ENCODE results near the gene DSCAML1.

DSCAML1 gene

DNA sequence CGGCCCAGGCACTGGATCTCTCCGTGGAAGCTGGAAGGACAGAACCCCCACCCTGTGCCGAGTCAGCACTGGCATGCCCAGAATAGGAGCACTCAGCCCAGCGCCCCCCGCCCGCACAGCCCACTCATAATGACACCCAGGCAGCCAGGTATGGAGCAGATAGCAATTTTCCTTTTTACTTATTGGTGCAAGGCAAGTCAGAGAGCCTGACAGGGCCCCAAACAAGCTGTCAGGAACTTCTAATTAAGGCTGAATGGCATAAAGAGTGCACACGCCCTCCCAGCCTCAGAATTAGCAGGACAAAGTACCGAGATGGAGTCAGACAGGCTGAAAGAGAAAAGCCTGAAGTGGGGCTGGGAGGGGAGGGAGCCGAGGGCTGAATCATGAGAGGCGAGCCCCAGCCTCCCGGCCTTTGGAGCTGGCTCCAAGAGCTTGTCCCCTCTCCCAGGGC, 76.9 kb downstream of the DSCAML1 start:
- no peak for DNase-seq

DNA sequence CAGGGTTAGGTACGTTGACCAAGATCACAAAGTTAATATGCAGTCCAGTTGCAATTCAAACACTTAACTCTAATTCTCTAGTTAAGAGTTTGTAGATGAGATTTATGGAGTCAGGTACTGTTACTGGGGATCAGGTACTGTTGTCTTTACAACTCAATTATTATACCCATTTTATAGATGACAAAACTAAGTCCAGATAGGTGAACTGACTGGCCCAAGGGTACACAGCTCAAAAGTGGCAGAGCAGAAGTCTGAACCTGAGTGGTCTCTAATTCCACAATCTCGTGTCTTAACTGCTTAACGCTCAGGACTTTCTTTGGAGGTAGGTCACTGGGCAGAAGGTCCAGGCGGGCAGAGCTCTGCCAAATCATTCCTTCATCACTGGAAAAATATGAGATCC, 77.5 kb downstream of the DSCAML1 start:
- no peak for DNase-seq

DNA sequence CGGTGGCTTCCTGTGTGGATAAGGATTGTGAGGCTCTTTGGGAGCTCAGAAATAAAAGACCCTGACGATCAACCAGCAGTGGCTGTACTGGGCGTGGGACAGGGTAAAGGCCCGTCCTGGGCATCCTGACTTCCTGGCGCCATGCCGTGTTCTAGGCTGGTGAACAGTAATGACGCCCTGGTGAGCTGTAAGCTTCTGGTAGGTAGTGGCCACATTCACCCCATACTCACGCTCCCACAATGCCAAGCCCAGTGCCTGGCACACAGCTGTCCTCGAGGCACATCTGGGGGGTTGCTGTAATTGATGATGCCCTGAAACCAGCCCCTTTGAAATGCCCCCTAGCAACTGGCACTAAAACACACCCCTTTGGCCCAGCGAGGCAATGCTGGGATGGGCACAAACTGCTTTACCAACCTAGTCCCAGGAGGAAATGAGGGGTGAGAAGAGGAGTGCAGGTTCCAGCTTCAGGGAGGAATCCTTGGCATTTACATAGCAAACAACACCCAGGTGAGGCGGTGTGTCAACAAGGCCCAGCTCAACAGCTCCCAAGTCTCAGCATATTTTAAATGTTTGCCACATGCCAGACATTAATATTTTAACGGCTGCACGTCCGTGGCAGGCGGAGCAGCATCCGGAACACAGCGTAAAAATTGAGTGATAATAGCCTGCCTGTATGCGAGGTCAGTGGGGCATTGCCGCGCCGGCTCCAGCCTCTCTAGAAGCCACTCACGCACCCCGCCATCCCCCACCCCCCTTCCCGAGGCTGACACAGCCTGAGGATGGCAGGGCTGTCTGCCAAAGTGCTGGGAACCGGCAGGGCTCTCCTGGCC, 79.3 kb downstream of the DSCAML1 start:
- no peak for DNase-seq

DNA sequence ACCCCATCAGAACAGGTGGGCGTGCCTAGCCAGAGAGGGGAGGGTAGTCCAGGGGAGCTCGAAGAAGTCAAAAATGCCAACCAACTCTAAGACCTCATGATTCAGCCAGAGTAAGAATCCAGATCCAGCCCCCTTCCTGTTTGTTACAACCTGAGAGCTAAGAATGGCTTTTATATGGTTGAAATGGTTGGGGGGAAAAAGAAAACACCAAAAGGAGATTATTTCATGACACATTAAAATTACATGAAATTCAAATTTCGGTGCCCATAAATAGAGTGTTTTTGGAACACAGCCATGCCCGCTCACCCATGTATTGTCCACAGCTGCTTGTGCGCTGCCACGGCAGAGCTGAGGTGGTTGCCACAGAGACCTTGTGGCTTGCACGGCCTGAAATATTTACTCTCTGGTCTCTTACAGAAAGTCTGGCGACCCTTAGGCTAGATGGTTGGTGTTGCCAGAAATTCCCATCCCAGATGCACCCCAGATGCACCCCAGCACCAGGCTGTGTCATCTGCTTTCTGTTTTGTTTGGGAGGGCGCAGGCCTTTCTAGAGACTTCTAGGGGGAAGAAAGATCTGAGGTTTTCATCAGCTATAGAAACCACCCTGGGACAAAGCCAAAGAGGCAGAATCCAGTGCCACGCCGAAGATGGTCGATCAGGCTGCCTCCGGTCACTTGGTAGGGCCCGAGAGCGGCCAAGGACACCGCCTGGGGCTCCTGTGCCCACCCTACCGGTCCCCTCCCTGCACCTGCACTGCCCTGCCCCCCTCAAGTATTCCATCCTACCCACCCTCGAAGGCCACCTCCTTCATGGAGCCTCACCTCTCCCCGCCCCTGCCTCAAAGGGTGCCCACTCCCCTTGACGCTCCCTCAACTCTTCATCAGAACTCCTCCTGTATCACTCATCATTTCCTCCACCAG, 80.2 kb downstream of the DSCAML1 start:
- no peak for DNase-seq

DNA sequence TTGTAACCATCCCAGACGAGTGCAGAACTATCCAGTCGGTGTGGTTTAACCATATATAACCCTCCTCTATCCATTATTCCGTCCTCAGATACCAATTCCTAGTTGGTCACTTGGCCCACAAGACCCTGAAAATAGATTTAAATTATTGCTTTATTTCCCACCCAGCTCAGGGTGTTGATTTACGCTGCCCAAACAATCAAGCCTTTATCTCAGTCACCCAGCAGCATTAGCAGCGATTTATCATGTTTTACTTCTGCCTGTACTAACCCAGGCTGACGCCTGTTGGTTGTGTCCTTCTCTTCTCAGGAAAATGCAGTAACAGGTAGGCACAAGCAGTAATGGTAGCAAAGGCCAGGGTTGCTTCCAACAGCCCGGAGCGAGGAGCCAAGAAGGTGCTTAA, 81.2 kb downstream of the DSCAML1 start:
- DNase-seq: no peak

DNA sequence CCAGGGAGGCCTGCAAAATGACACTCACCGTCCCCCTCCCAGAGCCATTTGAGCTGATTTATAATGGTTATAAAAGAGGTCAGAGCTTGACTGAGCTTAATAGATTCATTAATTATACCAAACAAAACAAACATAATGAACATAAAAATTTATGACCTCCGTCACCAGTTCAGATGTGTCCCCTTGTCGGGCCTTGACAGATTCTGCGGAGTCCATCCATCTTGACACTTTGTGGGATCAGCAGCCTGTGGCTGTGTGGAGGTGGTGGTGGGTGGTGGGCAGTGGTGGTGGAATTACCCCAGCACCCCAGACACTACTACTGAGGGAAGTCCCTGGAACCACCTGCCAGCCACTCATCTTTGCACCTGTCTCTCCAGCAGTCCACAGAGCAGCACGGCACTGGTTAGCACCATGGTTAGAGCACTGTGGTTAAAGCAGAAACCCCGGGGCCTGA, 83.5 kb downstream of the DSCAML1 start:
- no peak for DNase-seq

DNA sequence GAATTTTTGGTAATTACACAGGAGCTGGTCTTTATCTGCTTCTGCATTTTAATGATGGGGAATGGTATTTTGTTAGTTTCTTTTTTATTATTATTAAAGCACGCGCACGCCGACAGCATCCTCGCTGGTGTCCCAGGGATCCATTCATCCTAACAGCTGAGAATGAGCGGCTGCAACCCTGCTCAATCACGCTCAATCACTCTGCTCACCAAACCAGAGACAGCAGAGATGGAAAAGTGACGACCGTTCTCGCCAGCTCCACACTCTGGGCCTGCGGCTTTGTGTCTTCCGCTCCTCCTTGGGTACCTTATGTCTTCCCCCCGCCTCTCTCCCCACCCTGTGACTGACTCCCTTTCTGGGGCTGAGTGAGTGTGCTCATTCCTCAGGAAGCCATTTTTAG, 84.5 kb downstream of the DSCAML1 start:
- DNase-seq: no peak

DNA sequence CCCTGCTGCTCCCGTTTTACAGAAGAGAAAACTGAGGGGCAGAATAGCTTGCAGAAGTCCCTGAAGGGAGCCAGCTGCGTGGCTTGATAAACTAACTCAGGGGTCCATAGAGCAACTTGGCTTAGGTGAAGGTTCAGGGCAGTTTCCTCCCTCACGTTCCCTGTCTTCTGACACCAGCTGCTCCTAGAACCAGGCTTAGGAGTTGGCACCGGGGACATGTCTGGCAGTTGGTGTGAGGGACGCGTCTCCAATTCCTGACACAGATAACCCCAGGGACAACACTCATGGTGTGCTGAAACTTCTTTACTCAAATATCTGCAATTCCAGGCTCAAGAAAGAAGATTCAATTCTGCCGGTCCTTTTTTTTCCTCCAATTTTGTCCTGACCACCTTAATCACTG, 85.7 kb downstream of the DSCAML1 start:
- DNase-seq: no peak

DNA sequence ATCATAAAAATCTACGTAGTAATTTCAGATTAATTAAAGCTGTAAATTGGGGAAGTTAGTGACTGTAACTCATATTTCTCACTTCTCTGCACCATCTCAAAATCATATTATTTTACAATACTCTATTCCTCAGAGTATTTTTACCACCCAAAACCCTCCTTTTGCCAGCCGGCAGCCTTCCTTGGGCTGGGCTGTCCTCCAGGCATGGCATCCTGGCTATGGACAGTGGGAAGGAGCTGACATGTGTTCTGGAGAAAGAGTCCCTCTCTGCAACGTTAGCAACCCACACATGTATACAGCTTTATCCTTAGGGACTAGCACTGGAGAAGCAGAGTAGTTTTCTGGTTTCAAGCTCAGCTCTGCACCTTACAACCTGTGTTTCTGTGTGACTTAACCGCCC, 86.8 kb downstream of the DSCAML1 start:
- DNase-seq: no peak

DNA sequence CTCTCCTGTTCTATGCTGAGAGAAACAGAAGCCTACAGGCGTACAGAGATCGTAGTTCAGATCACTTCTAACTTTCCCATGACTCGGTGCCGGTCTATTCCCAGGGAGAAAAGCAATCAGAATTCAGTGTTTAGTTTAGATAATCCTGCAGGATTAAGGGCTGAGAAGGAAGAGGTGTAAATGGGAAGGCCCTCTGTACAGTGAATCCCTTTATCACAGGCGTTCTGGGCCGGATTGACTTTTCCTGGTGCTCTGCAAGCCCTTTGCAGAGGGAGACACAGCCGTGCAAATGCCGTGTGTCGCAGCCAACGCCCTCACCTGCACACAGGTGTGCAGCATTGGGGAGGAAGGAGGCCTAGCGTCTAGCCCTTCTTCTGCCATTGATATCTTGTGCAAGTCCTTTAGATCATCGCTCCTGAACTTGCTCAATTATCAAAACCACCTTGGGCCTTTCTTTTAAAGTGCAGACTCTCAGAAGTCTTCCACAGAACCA, 90.6 kb downstream of the DSCAML1 start:
- DNase-seq: no peak

DNA sequence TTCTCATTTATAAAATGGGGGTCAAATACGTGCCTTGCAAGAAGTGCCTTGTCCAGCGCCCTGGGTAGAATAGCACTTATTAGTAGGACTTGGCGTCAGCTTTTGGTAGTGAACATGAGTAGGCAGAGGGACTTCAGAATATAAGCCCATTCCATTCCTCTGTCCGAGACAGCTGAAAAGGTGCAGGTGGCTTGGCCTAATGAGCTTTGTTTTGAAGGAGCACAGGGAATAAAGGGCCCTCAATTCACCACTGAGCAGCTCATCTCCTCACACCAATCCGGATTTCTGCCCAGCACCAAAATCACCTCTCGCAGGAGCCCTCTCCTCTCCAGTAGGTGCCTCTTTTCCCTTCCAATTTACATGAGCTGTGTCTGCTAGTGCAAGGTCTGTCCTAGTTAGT, 91.2 kb downstream of the DSCAML1 start:
- no peak for DNase-seq

DNA sequence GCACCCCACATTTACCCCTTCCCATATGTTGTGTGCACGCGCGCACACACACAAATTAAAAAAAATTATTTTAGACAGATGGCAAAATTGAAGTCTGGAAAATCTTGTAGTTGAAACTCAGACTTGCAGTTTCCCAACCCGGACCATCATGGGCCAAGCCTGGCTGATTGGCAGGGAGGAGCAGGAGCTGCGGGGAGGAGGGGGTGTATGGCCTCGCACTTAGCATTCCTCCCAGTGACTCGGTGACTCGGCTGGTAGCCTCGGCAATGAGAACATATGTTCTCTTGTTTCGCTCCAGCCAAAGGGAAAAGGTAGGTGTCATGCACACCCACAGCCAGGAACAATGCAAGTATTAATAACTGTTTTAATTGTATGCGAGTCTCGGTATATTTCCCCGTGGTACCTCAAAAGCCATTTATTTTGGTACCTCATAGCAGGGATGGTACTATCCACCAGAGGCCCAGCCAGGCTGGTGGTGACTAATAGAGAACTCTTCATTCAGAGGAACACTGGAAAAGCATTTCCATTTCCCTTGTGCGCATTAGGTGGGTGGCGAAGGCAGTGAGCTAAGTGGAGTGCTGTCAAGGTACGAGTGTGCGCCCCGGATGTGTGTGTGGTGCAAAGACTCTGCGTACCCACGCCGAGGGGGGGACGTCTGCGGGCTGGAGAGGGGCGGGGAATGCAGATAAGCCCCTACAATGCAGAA, 92.5 kb downstream of the DSCAML1 start:
- DNase-seq: no peak

DNA sequence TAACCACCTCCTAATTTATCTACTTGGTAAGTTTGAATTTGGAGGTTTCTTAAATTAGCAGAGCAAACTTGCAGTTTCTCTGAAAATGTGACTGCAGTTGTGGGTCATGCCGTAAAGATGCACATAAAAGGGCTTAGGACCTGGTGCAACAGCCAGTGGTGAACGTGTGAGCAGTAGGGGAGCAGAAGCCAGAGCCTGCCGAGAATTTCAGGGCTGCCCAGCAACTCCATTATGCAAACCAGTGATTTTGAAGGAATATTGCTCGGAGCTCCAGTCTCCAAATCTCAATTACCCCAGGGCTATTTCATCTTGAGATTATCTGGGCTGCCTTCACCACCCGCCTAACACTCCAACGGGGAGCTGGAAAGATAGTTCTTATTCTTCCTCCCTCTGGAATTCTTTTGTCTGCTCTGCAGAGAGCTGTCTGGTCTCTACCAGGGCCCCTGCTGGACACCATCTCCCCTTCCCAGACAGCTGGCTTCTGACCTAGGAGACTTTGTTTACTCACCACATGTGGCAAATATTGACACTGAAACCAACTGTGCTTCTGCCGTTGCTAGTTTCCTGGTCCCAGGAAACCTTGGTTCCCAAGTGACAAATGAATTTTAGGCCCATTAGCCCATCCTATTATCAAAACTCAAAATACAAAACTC, 93.9 kb downstream of the DSCAML1 start:
- no peak for DNase-seq

DNA sequence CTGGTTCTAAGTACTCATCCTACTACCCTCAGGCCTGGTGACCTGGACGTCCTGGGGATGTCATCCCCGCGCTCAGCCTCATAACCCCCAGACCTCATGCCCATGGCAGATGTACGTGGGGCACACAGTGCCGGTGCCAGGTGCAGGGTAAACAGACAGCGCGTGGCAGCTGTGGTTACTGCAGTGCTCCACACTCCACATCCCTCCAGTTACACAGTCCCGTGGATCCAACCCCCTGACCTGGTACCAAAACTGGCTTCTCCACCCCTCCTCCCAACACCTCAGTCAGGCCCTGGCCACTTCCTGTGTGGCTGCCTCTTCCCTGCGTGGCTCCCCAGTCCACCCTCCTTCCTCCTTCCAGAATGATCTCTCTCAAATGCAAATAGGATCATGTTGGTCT, 95.2 kb downstream of the DSCAML1 start:
- no peak for DNase-seq

DNA sequence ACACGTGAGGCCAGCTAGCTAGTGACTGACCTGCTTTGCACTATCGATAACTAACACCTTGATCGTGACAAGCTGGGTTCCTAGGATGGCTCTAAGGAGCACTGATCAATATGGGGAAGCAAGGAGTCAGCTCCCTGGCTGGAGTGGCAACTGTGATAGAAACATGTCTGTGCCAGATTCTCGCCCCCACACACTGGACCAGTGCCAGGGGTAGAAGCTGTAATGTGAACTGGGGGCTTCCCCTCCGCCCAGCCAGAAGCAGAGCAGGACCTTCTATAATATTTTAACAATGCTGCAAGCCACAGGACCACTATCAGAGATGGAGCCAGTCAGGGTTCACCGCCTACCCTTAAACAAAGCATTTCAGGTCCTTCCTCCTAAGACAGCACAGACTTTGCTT, 96.5 kb downstream of the DSCAML1 start:
- DNase-seq: no peak

DNA sequence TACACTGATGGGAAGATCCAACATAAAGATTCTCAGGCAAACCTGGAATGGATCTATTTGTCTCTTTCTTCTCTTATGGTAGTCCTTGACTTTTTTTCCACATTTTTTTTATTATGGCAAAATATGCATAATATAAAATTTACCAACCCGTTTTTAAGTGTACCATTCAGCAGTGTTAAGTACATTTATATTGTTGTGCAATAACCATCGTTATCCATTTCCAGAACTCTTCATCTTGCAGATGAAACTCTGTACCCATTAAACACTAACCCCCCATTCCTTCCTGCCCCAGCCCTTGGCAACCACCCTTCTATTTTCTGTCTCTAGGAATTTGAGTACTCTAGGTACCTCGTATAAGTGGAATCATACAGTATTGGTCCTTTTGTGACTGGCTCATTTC, 99.7 kb downstream of the DSCAML1 start:
- DNase-seq: no peak

DNA sequence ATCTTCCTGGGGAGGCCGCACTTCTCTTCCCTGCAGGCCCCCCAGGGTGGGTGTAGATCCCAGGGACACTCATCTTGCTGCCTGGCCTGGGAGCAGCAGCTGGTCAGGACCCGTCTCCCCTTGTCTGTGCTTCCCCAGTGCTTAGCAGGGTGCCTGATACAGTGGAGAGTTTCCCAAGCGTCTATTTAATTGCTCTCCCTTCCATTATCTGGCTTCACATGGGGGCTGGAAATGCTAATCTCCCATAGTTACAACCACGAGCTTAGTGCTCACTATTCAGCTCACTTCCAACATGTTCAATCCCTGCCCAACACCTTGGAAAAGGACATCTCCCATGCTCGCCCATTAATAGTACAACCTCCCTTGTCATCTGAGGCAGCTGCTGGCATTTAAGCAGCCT, 100.5 kb downstream of the DSCAML1 start:
- DNase-seq: no peak

DNA sequence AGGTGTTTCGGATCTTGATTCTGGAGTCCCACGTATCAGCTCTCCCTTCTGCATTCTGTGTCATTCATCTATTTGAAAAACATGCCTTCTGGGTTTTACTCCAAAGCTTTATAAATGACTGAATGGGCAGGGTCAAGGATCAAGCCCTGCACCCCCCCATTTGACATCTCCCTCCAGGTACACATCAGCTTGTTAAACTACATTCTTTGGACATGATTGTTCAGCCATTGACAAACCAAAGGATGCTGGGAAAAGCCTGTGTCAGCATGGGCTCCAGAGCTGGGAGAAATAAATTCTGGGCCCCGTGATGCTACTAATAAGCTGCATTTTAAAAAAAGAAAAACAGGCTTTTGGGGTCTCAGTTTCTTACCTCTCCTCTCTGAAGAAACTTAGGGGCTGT, 103.7 kb downstream of the DSCAML1 start:
- no peak for DNase-seq

DNA sequence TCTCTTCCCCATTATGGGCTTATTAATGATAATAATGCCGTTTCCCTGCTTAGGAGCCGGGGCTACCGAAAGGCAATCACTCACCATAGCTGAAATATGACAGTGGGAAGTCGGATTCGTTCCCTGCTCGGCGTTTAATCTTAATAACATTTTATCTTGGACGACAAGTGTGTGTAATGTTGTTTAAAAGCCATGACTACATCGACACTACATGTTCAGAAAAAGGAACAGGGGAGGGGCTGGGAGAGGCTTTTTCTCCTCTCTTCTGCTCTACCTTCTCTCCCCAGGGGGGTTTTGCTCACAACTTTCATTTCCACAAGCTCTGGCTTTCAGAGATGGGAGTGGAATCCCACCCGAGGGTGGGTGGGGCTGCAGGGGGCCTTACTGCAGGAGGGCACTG, 105.5 kb downstream of the DSCAML1 start:
- DNase-seq: no peak

DNA sequence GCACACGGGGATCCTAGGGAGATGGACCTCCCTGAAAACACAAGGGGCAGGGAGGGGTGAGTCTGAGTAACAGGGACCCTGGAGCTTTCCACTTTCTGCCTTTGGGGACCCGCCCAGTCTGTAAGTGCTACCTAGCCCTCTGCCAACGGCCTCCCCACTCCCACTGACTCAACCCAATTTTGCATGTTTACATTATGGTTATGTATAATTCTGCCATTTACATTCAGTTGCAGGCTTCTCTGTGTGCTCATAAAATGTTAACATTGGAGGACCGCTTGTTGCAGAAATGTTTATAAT, 105.8 kb downstream of the DSCAML1 start:
- no peak for DNase-seq

DNA sequence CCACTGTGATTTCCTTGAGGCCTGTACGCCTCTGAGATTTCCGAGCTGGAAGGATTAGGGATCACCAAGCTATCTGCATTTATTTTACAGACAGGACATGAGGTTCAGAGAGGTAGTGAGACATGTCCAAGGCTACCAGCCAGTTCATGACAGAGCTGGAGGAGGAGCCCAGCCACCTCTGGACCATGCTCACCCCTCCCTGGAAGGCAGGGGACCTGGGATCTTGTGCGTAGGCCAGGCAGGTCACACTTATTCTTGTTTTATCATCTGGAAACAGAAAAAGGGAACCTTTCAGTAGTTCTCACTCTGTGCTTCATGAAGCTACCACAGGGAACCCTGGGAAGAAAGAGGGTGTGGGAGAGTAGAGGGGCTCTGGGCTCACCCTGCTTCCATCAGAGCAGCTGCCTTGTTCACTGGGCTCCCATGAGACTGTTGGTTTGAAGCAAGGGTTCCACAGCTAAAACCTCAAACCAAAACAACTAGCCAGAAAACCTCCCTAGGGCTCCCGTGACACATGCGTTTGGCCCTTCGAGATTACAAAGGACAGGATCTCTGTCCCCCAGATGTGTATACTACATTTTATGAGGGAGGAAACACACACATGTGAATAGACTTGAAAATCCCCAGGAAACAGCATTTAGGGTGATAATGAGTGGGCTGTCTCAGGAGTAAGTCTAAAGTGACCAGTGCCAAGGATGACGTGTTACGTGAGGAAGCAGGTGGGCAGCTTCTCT, 106.4 kb downstream of the DSCAML1 start:
- DNase-seq: peak; percentile 36

DNA sequence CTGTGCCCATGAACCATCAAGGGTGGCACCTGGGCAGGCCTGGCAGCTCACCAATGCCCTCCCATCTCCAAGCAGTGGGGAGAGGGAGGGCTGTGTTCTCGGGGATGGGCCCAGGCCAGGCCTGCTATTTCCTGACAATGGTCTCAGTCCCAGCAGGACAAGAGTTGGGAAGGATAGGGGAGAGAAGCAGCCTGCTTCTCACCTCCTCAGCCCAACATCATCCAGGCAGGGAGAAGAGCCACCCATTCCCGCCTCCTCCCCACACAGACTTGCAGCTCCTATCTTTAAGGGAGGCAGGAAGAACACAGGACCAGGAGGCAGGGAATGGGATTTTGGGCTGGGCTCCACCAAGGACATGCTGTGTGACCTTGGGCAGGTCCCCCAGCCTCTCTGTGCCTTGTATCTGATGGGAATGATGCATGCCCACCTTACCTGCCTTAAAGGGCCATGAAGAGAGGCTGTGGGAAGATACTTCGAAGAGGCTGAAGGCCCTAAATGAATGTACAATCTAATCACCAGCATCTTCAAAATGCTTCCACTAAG, 108.7 kb downstream of the DSCAML1 start:
- DNase-seq: no peak
